ENCODE data around the gene TMEM52.

Gene TMEM52

DNA sequence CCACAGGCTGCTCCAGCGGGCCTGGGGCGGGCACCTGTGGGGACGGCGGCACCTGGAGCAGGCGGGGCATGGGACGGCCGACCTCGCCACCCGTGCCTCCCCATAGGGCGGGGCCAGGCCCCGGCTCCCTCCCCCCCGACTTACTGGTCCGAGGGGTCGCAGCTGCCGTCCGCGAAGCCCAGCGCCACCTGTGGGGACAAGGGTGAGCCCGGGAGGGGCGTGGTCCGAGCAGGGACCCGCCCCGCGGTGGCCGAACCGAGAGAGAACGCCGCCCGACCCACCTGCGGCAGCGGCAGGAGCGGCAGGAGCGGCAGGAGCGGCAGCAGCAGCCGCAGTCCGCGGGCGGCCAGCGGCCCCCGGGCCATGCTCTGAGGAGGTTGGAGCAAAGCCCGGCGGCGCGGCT is at the start of gene TMEM52:
TMEM52 (minus strand) TSS at position 379 of the 403 bp plus-strand sequence; CDS start at position 365, 14 bp downstream.
- in situ Hi-C loops (cut with MboI; ENCODE audit: low pct_unique_long_range_greater_than_20kb, low sequenced_read_pairs) = no loop called here

DNA sequence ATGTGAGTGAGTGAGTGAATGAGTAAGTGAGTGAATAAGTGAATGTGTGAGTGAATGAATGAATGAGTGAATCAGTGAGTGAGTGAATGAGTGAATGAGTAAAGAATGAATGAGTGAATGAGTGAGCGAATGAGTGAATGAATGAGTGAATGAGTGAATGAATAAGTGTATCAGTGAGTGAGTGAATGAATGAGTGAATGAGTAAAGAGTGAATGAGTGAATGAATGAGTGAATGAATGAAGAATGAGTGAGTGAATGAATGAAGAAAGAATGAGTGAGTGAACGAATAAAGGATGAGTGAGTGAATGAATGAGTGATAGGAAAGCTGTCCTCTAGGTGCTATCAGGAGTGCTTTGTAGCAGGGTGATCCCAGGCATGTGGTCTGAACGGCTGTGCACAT is 48.8 kb upstream of the TMEM52 start:
- in situ Hi-C loops (cut with MboI; ENCODE audit: low pct_unique_long_range_greater_than_20kb, low sequenced_read_pairs) = no loop called here
- DNase-seq = no peak

More for the DNA sequence above, at the start of gene TMEM52:
- DNase-seq = no peak

DNA sequence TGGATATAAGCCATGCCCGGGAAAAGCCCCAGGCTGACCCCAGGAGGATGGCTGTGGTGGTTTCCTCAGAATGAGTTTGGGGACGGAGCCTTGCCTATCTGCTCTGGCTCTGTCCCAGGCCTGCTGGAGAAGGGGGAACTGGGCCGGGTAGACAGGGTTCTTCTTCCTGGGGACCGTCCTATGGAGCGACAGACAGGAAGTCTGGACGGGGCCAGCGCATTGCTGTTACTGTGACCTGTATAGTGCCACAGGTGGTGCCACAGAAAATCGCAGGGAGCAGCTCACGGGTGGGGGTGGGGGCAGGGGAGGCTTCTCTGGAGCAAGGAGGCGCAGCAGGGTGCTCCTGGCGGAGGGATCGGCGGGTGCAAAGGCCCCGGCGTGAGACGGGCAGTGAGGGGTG is 48.1 kb upstream of the TMEM52 start:
- no peak for DNase-seq
- in situ Hi-C loops (cut with MboI; ENCODE audit: low pct_unique_long_range_greater_than_20kb, low sequenced_read_pairs) = no loop called here

DNA sequence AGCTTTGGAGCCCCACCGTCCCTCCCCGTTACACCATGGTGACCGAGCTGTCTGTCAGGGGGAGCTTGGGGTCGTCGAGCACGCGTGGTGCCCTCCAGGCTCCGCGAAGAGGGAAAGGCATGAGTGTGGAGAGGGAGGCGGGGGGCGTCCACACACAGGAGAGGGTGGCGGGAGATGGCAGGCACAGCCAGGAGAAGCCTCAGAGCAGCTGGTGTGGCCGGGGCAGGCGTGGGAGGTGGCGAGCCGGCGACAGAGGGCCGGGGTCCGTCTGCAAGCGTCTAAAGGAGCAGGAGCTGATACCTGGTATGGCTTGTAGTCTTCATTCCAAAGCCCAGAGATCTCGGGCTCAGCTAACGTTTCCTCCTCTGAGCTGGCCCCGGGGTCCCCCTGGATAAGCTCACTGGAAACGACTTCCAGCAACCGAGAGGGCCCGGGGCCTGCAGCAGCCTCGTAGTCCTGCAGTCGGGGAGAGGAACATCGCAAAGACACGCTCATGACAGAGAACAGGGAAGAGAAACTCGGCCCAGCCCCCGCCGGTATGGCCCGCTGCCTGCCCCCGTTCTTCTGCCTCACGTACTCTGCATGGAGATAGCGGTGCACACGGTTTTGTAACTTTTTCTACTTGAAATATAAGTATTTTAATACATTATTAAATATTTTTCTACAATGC is 47.1 kb upstream of the TMEM52 start:
- in situ Hi-C loops (cut with MboI; ENCODE audit: low pct_unique_long_range_greater_than_20kb, low sequenced_read_pairs) = no loop called here

DNA sequence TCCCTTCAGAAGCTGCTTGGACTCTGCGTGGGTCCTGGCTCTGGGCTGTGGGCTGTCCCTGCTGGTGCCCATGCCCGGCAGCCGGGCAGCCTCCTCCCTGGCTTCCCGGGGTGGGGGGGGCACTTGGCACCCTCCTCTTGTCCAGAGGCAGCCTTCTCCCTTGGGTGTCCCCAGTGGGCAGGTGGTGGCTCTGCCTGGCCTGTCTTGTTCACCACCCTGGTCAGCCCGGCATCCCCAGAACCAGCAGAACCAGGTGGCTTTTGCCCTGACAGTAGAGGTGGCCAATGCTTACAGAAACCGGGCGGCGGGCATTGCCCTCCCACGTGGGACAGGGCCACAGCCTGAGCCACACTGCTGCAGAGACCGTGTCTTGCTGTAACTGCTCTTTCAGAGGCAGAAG is 46.5 kb upstream of the TMEM52 start:
- in situ Hi-C loops (cut with MboI; ENCODE audit: low pct_unique_long_range_greater_than_20kb, low sequenced_read_pairs) = no loop called here
- DNase-seq = no peak

More for the DNA sequence above, 47.1 kb upstream of the TMEM52 start:
- DNase-seq = peak; percentile 11

DNA sequence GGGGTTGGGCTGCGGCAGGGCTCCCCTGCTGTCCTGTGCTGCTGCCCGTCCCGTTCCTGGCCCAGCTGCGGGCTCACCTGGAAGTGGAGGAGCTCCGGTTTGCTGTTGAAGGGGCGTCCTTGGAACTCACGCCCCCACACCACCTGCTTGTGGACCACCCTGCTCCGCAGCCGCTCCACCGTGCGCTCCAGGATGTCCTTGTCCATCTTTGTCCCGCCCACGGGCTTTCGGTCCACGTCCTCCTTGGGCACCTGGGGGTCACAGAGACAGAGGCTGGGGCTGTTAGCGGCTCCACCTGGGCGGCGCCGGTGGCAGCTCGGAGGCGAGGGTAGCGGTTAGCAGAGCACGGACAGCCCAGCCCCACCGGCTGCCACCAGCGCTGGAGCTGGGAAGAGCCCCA is 45.7 kb upstream of the TMEM52 start:
- DNase-seq = no peak
- in situ Hi-C loops (cut with MboI; ENCODE audit: low pct_unique_long_range_greater_than_20kb, low sequenced_read_pairs) = no loop called here

DNA sequence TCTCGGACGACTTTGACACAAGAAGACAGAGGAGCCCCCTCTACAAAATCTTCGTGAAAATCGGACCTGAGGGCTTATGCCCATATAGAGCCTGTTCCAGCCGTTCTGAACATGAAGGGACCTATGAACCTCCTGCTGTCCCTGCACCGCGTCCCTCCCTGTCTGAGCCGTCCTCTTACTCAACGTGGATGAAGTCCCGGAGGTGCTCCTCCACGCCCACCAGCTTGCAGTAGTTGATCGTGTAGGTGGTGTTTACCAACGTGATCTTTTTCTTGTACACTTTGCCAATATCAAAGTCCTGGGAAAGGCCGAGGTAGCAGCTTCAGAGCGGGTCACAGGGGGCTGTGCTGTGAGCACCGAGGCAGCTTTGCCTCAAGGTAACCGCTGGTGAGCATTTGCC is 44.5 kb upstream of the TMEM52 start:
- no peak for DNase-seq
- in situ Hi-C loops (cut with MboI; ENCODE audit: low pct_unique_long_range_greater_than_20kb, low sequenced_read_pairs) = no loop called here

DNA sequence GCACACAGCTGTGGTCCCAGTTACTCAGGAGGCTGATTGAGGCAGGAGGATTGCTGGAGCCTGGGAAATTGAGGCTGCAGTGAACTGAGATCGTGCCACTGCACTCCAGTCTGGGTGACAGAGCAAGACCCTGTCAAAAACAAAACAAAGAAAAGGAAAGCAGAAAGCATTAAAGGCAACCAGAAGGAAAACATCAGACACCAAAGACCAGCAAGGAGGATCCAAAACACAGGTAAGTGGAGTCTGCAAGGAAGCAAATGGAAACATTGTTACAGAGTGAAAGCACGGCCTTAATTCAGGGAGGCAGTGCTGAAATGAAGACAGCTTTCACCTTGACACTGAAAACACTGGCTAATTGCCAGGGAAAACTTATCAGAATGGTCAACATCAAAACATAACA is 43.7 kb upstream of the TMEM52 start:
- in situ Hi-C loops (cut with MboI; ENCODE audit: low pct_unique_long_range_greater_than_20kb, low sequenced_read_pairs) = no loop called here
- no peak for DNase-seq

DNA sequence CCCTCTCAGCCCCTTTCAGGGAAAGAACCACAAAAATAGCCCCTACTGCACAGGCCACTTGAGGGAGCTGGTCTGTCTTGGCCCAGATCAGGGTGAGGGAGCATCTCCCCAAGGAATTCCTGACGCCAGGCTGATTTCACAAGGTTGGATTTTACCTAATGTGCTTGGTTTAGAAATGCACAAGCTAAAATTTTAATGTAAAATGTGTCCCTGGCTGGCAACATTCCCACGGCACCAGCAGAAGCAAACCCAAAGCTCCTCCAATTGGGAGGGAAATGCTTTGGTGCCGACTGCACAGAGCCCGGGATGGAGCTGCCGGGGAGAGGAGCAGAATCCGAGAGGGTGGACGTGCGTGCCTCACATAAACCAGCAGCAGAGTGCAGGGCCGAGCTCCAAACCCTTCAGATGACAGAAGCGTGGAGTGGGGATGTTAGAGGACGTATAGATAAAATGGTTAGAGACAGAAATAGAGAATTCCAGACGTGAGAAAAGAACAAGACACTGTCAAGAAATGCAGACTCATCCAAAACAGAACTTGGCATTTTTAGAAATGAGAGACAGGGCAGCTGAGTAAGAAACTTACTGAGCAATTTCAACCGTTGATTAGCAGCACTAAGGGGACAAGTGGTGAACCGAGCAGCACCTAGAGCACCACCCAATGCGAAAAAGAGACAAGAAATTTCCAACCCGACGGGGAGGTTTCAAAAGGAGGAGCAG is 41.6 kb upstream of the TMEM52 start:
- in situ Hi-C loops (cut with MboI; ENCODE audit: low pct_unique_long_range_greater_than_20kb, low sequenced_read_pairs) = no loop called here
- DNase-seq = no peak

DNA sequence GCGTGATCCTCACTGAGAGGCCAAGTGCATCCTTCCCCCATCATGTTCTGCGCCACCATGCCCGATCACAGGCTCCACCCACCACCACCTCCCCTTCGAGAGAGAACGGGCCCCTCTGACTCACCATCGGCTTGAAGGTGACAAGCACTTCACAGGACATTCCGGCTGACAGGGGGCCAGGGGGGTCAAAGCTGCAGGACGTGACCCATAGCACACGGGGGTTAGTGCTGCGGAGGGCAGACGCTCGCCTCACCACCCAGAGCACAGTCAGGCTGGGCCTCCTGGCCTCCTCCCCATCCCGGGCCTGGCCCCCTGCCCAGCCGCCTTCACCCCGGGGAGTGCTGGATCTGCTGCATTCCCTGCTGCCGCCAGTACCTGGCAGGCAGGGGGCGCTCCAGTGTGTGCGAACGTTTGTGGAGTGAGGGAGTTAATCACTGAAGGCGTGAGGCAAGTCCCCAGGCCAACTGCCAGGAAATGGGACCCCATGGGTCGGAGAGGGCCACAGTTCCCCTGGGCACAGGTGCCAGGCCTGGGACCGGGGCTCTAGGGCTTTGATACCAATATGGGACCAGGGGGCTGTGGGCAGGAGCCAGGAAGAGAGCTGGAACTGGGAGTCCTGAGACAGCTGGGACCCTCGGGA is 40.9 kb upstream of the TMEM52 start:
- DNase-seq = peak; percentile 87
- in situ Hi-C loops (cut with MboI; ENCODE audit: low pct_unique_long_range_greater_than_20kb, low sequenced_read_pairs) = loop anchor here (10.0 kb wide), 1 partner anchor 85 kb away; no protein-coding TSS in a partner anchor

DNA sequence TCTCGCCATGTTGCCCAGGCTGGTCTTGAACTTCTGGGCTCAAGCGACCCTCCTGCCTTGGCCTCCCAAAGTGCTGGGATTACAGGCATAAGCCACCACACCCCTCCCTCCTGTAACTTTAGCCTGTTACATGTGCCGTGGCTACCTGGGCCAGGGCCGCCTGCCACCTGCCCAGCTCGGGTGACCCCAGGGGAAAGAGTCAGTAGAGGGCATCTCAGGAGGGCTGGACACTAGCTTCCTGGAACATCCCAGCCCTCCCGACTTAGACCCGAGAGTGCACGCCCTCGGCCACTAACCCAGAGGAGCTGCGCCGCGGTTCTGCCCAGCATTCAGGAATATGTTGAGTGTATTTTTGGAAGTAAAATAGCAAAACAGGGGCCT is 40.4 kb upstream of the TMEM52 start:
- no peak for DNase-seq
- in situ Hi-C loops (cut with MboI; ENCODE audit: low pct_unique_long_range_greater_than_20kb, low sequenced_read_pairs) = loop anchor here (10.0 kb wide), 1 partner anchor 85 kb away; no protein-coding TSS in a partner anchor

DNA sequence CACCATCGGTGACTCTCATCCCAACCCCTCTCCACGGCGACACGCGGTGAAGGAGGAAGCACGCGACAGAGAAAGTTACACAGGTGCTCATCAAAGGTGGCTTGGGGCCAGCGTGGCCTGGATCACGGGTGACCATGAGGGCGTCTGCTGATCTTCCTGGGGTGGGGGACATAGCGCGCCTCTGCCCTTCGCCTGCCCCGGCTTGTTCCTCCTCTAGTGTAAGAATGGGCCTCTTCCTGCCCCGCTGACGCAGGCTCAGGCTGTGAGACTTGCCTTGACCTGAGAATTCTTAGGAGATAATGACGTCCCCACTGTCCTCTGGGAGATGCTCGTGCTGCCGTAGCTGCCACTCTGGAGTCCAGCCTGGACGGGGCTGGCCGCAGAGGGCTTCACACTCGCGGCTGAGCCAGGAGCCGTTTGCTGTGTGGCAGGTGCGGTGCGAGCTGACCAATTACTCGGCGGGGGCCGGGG is 39.0 kb upstream of the TMEM52 start:
- in situ Hi-C loops (cut with MboI; ENCODE audit: low pct_unique_long_range_greater_than_20kb, low sequenced_read_pairs) = loop anchor here (10.0 kb wide), 1 partner anchor 87 kb away; no protein-coding TSS in a partner anchor
- DNase-seq = no peak

DNA sequence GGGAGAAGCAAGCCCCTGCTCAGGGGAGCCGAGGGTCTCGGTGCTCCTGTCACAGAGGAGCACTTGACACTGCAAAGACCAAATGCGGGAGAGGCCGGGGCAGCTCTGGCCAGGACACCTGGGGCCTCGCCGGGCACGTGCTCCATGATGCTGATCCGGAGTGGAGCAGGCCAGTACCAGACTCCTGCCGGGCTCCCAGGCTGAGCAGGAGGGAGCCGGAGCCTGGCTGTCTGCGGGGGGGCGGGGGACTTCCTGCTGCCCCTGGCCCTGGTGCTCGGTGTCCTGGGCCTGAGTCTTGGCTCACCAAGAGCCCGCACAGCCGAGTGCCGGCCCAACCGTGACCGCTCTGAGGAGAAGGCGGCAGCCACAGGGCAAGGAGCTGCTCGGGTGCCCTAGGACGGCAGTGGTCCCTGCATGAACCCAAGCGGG is 38.5 kb upstream of the TMEM52 start:
- in situ Hi-C loops (cut with MboI; ENCODE audit: low pct_unique_long_range_greater_than_20kb, low sequenced_read_pairs) = loop anchor here (10.0 kb wide), 1 partner anchor 87 kb away; no protein-coding TSS in a partner anchor
- no peak for DNase-seq

DNA sequence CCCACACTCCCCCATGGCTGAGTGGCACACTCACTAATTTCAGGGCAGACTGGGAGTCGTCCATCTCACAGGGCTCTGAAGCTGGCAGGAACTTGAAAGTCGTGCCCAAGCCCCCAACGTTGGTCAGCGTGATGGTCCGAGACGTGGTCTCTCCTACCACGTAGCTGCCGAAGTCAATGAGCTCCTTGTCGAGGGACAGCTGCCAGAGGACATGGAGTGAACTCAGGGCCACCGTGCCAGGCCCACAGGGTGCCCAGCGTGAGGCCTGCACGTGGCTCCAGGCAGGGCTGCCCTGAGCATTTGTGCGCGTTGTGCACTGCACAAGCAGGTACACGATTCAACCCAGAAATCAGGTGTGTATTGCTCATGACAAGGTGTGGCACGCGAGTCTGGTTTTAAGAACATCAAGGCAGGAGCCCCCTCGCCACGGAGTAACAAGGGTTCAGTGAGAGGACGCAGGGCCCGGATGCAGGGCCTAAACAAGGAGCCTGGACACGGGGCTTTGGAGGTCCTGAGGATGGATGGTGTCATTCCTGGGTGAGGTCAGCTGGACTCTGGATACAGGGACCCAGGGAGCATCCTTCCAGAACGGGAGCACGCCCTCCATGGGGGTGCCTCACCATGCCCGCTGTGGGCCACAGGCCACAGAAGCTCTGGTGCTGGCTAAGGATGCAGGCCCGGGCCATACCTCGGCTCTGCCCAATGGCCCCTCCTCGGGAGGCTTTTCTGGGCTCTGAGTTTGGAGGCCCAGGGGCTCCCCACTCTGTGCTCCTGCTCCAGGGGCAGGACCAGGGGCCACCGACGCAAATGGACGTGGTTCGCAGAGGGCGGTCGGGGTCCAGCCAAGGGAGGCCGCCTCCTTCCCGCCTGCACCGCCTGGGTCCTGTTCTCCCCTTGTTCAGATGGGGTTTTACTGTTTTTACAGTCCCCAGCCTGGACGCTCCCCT is 37.8 kb upstream of the TMEM52 start:
- in situ Hi-C loops (cut with MboI; ENCODE audit: low pct_unique_long_range_greater_than_20kb, low sequenced_read_pairs) = loop anchor here (10.0 kb wide), 1 partner anchor 88 kb away; no protein-coding TSS in a partner anchor
- DNase-seq = no peak

DNA sequence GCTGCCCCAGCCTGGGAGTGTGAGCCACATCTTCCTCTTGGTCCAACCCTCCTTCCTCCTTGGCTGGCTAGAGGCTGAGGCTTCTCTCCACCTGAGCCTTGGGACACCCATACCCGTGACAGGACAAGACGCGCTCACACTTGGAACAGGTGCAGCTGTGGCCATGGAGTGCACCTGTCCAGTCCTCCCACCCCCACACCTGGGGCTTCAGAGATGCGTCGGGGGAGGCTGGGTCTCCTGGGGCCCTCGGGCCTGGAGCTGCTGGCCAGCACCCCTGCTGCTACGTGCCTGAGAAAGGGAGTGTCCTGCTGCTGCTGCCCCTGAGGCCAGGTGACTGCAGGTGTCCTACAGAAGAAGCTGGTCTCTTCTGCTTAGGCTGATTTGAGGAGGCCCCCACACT is 37.0 kb upstream of the TMEM52 start:
- in situ Hi-C loops (cut with MboI; ENCODE audit: low pct_unique_long_range_greater_than_20kb, low sequenced_read_pairs) = loop anchor here (10.0 kb wide), 1 partner anchor 89 kb away; no protein-coding TSS in a partner anchor
- DNase-seq = no peak

DNA sequence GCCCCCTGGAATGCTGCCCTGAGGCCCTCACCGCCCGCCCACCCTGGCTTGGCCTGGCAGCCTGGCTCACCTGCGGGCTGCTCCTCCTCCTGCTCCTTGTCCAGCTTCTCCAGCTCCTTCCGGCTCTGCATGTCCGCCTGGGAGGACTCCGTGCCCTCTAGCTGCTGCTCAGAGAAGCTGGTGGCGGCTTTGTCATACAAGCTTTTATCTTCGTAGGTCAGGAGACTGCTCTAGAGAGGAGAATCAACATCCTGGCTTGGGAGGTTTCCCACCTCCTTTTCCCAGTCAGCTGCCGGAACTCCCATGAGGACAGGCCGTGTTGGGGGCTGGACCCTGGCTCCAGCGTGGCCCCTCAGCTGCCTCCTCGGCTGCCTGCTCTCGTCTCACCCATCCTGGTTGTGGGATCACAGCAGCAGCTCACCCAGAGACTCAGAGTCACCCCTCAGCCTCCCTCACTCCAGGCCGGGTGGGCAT is 36.6 kb upstream of the TMEM52 start:
- no peak for DNase-seq
- in situ Hi-C loops (cut with MboI; ENCODE audit: low pct_unique_long_range_greater_than_20kb, low sequenced_read_pairs) = loop anchor here (10.0 kb wide), 1 partner anchor 89 kb away; no protein-coding TSS in a partner anchor

DNA sequence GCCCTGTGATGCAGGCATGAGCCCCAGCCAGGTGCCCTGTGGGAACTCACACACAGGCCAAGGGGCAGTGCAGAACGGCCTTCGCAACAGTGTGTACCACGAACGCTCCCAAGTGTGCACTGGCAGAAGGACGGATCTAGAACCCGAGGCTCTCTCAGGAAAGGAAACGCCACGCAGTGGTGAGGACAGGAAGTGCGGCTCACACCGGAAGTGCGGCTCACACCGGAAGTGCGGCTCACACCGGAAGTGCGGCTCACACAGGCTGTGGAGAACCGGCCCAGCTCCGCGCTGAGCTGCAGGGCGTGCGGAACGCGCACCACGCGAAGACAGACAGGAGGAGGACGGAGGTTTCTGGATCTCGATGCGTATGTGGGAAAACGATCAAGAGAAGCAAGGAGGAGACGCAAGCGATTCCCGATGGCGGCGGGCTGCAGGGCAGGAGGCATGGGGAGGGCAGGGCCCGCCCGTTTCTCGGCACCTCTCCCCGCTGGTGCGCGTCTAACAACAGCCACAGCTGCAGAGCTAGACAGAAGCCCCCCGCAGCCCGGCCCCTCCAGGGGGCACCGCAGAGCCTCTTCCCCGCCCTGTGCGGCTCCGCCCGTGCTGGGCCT is 35.9 kb upstream of the TMEM52 start:
- in situ Hi-C loops (cut with MboI; ENCODE audit: low pct_unique_long_range_greater_than_20kb, low sequenced_read_pairs) = loop anchor here (10.0 kb wide), 1 partner anchor 90 kb away; no protein-coding TSS in a partner anchor
- DNase-seq = peak; percentile 31

DNA sequence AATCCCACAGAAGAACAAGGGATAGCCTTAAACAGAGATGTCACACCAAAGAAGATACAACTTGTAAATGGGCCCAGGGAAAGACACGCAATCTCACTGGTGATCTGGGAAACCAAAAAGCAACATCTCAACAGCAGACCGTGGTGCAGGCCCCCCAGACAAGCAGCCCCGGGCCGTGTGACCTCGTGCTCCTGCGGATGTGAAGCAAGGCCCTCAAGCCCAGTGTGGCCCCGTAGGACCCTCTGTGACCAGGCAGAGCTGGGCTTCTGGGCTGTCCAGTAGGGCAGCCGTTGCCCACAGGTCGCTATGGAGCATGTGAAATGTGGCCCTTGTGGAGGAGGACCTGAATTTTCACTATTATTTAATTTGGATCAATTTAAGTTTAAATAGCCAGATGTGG is 34.9 kb upstream of the TMEM52 start:
- in situ Hi-C loops (cut with MboI; ENCODE audit: low pct_unique_long_range_greater_than_20kb, low sequenced_read_pairs) = loop anchor here (10.0 kb wide), 1 partner anchor 91 kb away; no protein-coding TSS in a partner anchor
- DNase-seq = no peak

Measured in KBM-7 (cell line).